ENCODE data around the gene FHOD1. TPM values are rescaled to one million over a fixed set of nuclear protein-coding genes. Genes with fewer than 3 reads are reported as not detected.

FHOD1 gene
- total RNA-seq, 3 donors from 2014 or later, result 30.7 to 36.5 (median 34.1) TPM

DNA sequence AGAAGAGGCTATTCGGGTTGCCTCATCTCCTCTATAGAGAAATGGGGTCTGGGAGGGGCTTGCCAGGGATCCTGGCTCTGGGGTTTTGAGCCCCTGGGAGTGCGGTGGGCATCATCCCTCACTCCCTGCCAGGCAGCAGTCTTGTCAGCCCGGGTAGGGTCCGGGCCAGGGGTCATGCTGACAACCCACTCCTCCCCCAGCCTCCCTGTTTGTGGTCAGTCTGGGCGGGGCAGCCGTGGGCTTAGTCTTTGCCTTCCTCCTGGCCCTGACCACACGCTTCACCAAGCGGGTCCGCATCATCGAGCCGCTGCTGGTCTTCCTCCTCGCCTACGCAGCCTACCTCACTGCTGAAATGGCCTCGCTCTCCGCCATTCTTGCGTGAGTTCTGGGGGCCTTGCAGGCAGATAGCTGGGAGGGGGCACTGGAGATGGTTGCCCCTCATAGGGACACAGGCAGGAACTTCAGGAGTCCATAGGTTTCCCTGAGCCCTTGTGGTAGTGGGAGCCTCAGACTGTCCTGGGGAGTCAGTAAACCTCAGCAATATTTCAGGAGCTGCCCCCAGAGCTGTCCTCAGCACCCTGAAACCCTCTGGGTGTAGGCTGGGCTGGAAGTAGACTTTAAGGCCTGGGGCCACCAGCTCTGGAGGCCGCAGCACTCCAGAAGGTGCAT, 8.4 kb upstream of the FHOD1 start:
- DNase-seq (peak in 2 of 3 donors; percentile 14 to 44), ATAC-seq (no peak)
- intact Hi-C loops (cut with DNase I, micrococcal nuclease), result no loop called here
- no peaks in the 10 kb centered on the region for H3K9me3 ChIP-seq
- H3K4me1 ChIP-seq (ENCODE audit: low read depth), result no peaks in the 10 kb centered on the region
- H3K4me3 ChIP-seq, result no peak overlapping the region
- H3K36me3 ChIP-seq (ENCODE audit: low read depth), result no peaks in the 10 kb centered on the region
- TF ChIP-seq, protein P1, sequence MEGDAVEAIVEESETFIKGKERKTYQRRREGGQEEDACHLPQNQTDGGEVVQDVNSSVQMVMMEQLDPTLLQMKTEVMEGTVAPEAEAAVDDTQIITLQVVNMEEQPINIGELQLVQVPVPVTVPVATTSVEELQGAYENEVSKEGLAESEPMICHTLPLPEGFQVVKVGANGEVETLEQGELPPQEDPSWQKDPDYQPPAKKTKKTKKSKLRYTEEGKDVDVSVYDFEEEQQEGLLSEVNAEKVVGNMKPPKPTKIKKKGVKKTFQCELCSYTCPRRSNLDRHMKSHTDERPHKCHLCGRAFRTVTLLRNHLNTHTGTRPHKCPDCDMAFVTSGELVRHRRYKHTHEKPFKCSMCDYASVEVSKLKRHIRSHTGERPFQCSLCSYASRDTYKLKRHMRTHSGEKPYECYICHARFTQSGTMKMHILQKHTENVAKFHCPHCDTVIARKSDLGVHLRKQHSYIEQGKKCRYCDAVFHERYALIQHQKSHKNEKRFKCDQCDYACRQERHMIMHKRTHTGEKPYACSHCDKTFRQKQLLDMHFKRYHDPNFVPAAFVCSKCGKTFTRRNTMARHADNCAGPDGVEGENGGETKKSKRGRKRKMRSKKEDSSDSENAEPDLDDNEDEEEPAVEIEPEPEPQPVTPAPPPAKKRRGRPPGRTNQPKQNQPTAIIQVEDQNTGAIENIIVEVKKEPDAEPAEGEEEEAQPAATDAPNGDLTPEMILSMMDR (IDR thresholded peaks at IDR 0.05), result no peak

DNA sequence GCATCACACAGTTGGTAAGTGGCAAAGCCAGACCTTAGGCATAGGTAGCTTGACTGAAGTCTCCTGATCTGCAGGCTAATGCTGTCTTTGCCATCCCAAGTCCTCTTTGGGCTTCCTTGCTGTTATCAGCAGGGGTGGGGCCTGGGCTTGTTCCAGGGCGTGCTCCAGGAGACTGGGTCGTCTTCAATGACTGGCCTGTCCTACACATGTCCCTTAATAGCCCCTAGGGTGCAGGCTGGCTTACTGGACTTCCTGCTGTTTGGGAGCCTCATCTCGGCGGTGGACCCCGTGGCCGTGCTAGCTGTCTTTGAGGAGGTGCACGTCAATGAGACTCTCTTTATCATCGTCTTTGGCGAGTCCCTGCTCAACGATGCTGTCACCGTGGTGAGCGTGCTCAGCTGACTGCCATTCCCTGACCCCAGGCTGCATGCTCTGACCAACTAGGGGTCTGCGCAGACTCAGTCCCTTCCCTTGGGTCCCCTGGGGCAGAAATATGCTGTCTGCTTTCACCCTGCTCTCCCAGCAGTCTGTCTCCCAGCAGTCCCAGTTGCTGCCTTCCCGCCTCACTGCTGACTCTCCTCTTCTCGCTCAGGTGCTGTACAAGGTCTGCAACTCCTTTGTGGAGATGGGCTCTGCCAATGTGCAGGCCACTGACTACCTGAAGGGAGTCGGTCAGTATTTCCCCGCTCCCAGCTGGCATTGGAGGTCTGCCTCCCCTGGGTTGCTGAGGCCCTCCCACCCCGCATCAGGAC, 7.7 kb upstream of the FHOD1 start:
- TF ChIP-seq, protein P1 (IDR thresholded peaks at IDR 0.05), result no peak
- Histone ChIP-seq H3K4me1 (ENCODE audit: low read depth) (no peaks in the 10 kb centered on the region), H3K36me3 (ENCODE audit: low read depth) (no peaks in the 10 kb centered on the region), H3K4me3 (no peak overlapping the region), H3K9me3 (no peaks in the 10 kb centered on the region)
- DNase-seq (peak in 2 of 3 donors; percentile 25 to 29), ATAC-seq (peak; percentile 46)
- intact Hi-C loops (cut with DNase I, micrococcal nuclease), result no loop called here

DNA sequence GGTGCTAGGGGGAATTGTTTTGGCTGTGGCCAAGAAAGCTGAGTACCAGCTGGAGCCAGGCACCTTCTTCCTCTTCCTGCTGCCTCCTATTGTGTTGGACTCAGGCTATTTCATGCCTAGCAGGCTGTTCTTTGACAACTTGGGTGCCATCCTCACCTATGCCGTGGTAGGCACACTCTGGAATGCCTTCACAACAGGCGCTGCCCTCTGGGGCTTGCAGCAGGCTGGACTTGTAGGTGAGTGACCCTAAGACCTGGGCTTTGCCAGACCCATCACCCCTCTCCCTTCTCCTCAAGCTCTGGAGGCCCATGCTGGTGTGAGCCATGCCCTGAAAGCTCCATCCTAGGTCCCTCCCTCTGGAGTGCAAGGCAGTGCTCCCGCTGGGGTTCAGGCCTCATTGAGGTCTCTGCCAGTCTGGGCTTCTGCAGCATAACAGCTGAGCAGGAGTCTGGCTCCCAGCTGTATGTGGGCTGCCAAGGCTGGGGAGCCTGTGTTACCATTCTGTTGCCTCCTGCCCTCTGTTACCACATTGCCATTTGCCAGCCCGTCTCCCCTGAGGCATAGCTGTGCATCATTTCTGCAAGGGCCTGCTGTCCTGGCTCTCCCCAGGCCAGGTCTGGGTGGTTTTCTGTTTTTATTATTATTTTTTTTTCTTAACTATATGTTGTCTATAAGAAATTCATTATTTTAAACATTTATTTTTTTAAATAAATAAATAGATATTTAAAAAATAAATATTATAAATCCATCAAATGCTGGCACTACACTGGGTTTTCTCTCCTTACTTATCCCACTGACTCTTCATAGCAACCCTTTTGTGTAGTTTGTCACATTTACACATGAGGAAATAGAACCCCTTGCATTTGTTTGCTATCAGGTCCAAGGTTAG, 5.6 kb upstream of the FHOD1 start:
- intact Hi-C loops (cut with DNase I, micrococcal nuclease), result no loop called here
- Histone ChIP-seq H3K9me3 (no peaks in the 10 kb centered on the region), H3K4me3 (no peak overlapping the region), H3K4me1 (ENCODE audit: low read depth) (peaks cover 14% of the 10 kb centered on the region), H3K36me3 (ENCODE audit: low read depth) (no peaks in the 10 kb centered on the region)
- TF ChIP-seq, protein P1 (IDR thresholded peaks at IDR 0.05), result no peak
- no peak for ATAC-seq
- peak in 2 of 3 donors; percentile 6 to 20 for DNase-seq

DNA sequence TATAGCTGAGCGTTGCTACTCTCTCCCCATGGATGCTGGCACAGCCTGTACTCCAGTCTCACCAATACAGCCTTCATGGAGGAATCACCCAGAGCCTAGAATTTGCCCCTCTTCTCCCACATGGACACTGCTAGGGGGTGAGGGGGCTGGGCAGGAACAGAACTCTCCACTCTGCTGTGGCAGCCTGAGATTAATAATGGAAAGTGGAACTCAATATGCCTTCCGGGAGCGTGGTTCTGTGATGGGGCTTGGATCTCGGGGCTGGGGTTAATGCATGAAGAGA, 2.7 kb upstream of the FHOD1 start:
- no peak for ATAC-seq
- intact Hi-C loops (cut with DNase I, micrococcal nuclease), result no loop called here

More for the DNA sequence above, 2.7 kb upstream of the FHOD1 start:
- peak in 1 of 3 donors; percentile 11 for DNase-seq
- Histone ChIP-seq H3K36me3 (ENCODE audit: low read depth) (no peaks in the 10 kb centered on the region), H3K9me3 (no peaks in the 10 kb centered on the region), H3K4me1 (ENCODE audit: low read depth) (peaks cover 29% of the 10 kb centered on the region), H3K4me3 (no peak overlapping the region)
- TF ChIP-seq, protein P1 (IDR thresholded peaks at IDR 0.05), result no peak

All from mucosa of descending colon (tissue), 3 donors.